ENCODE results near the gene AP3S2. TPM values are rescaled to one million over a fixed set of nuclear protein-coding genes. Genes with fewer than 3 reads are reported as not detected.
"Not testable (repeated sequence)": the region's sequence is repeated elsewhere in the genome, so short reads cannot be mapped to it uniquely, and the experiment has no call there.

Gene AP3S2
- polyA plus RNA-seq, 1 experiment, result 23.5 TPM

DNA sequence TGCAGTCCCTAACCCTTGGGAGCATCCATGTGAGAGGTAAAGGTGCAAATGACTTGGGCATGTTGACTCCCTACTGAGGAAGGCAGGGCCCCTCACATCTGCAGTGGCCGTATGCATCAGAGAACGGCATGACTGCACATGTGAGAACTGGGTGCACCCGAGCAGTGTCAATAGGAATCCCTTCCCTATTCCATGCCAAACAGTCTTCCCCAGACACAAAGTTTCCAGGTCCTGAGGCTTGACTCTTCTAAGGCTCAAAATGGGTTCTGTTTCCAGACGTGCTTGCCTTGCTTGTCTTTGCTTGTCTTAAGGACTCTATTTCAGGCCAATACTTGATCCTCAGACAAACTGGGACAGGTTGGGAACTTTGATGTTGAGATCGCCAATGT, 58.6 kb downstream of the AP3S2 start:
- Histone ChIP-seq H3K27me3 (ENCODE audit: control insufficient read depth, insufficient read depth, low read length) (no peaks in the 10 kb centered on the region), H3K4me3 (ENCODE audit: low read depth, low read length) (no peak overlapping the region), H3K36me3 (ENCODE audit: control insufficient read depth, insufficient read depth, low read length) (peaks cover 11% of the 10 kb centered on the region)
- TF ChIP-seq, protein P1, sequence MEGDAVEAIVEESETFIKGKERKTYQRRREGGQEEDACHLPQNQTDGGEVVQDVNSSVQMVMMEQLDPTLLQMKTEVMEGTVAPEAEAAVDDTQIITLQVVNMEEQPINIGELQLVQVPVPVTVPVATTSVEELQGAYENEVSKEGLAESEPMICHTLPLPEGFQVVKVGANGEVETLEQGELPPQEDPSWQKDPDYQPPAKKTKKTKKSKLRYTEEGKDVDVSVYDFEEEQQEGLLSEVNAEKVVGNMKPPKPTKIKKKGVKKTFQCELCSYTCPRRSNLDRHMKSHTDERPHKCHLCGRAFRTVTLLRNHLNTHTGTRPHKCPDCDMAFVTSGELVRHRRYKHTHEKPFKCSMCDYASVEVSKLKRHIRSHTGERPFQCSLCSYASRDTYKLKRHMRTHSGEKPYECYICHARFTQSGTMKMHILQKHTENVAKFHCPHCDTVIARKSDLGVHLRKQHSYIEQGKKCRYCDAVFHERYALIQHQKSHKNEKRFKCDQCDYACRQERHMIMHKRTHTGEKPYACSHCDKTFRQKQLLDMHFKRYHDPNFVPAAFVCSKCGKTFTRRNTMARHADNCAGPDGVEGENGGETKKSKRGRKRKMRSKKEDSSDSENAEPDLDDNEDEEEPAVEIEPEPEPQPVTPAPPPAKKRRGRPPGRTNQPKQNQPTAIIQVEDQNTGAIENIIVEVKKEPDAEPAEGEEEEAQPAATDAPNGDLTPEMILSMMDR (IDR thresholded peaks at IDR 0.05; ENCODE audit: insufficient read depth, low read depth, low read length), result no peak
- no peak for DNase-seq (ENCODE audit: low read depth)
- ChIA-PET CTCF (no interaction called here), POLR2A (no interaction called here)

DNA sequence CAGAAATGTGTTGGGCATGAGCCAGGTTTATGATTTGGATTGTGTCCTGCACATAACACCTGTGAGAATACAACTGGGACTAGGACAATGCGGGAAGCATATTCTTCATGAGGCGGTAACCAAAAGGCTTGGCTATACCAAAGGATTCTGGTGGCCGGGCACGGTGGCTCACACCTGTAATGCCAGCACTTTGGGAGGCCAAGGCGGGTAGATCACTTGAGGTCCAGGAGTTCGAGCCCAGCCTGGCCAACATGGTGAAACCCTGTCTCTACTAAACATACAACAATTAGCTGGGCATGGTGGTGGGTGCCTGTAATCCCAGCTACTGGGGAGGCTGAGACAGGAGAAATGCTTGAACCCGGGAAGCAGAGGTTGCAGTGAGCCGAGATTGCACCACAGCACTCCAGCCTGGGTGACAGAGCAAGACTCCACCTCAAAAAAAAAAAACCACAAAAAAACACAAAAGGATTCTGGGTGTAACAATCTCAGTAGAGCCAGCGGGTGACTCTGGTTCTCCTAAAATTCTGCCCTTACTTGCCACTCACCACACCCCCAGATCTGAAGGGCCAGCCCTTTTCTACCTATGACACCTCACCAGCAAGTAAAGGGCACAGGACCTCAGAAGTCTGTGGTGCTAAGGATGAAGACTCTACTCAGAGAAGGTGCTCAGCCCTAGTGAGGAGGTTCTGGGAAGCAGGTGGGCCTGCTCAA, 59.2 kb downstream of the AP3S2 start:
- H3K4me3 ChIP-seq (ENCODE audit: low read depth, low read length); POLR2A ChIA-PET; DNase-seq (ENCODE audit: low read depth); H3K27me3 ChIP-seq (ENCODE audit: control insufficient read depth, insufficient read depth, low read length): not testable (repeated sequence)
- H3K36me3 ChIP-seq (ENCODE audit: control insufficient read depth, insufficient read depth, low read length), result peaks cover 11% of the 10 kb centered on the region
- CTCF ChIA-PET, result interaction anchor here (1.0 kb wide), 1 partner anchor 51 kb away, joined by 3 read pairs; no protein-coding TSS in a partner anchor

DNA sequence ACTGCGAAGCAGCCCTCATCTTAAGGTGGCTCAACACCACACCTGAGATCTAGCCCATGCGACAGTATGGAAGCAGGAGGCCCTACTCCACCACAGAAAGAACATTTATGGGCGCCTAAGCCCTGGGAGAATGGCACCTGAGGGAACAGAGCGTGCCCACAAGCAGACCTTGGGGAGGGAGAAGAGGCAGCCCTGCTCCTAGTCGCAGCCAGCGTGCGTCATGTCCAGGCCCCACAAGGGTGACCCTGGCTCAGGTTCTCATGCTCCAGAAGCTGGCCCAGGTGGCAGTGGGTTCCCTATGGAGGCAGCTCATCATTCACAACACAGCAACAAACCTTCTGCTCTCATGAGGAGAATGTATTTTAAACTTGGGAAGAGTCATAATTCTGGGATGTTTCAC, 59.8 kb downstream of the AP3S2 start:
- TF ChIP-seq, protein P1 (IDR thresholded peaks at IDR 0.05; ENCODE audit: insufficient read depth, low read depth, low read length), result no peak
- no peak overlapping the region for H3K4me3 ChIP-seq (ENCODE audit: low read depth, low read length)
- ChIA-PET CTCF (interaction anchor here (1.0 kb wide), 1 partner anchor 50 kb away, joined by 3 read pairs; no protein-coding TSS in a partner anchor), POLR2A (no interaction called here)
- H3K27me3 ChIP-seq (ENCODE audit: control insufficient read depth, insufficient read depth, low read length), result no peaks in the 10 kb centered on the region
- no peak for DNase-seq (ENCODE audit: low read depth)
- peaks cover 11% of the 10 kb centered on the region for H3K36me3 ChIP-seq (ENCODE audit: control insufficient read depth, insufficient read depth, low read length)

DNA sequence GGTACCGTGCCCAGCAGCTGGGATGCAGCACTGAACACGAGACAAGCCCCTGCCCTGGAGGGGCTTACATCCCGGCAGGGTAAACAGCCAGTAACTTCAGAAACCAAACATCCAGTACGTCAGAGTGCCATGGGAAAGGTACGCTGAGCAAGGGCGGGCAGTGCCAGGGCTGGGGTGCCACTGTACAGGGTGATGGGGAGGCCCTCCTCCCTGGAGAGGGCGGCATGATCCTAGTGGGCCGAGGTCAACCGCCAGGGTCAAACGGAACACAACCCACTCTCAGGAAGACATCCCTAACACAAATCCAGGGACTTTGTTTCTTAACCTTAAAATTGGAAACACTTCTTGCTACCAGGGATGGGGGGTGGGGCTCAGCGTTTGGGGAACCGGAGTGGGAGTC, 63.2 kb downstream of the AP3S2 start:
- Histone ChIP-seq H3K36me3 (ENCODE audit: control insufficient read depth, insufficient read depth, low read length) (peaks cover 11% of the 10 kb centered on the region), H3K27me3 (ENCODE audit: control insufficient read depth, insufficient read depth, low read length) (no peaks in the 10 kb centered on the region), H3K4me3 (ENCODE audit: low read depth, low read length) (no peak overlapping the region)
- ChIA-PET CTCF (no interaction called here), POLR2A (no interaction called here)
- no peak for DNase-seq (ENCODE audit: low read depth)
- TF ChIP-seq, protein P1 (IDR thresholded peaks at IDR 0.05; ENCODE audit: insufficient read depth, low read depth, low read length), result no peak

DNA sequence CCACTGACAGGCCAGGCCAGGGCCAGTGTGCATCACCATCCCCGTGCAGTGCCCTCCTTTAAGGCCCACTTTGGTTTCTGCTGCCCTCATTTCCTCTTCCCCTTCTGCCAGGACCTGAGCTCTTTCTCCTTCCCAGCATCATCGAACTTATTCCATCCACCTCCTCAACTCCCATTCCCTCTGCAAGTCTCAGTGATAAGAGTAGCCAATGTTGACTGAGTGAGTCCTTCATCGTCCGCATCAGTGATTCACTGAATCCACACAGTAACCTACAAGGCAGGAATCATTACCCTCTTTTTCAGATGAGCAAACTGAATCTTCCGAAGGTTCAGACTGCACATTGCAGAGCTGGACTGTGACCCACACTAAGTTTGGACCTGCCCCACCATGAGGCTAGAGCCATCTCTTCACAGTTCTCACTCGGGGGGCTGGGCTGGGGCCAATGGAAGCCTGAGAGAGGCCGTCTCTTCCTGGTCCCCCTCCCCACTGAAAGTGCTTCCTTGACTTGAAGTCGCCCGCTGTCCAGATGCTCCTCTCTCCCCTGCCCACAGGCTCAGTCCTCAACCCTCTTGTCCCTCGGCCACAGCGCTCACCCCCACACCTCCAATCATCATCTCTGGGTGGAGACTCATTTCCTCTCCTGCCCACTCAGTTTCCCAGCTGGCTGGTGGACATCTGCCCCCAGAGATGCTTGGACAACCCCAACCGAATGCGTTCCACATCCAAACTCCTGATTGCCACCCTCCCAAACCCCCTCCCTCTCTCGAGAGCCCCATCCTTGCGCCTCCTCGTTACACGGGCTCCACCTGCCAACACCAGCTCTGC, 64.0 kb downstream of the AP3S2 start:
- TF ChIP-seq, protein P1 (IDR thresholded peaks at IDR 0.05; ENCODE audit: insufficient read depth, low read depth, low read length), result no peak
- no peak for DNase-seq (ENCODE audit: low read depth)
- no peak overlapping the region for H3K4me3 ChIP-seq (ENCODE audit: low read depth, low read length)
- H3K27me3 ChIP-seq (ENCODE audit: control insufficient read depth, insufficient read depth, low read length), result no peaks in the 10 kb centered on the region
- CTCF ChIA-PET, result interaction anchor here (1.0 to 1.4 kb wide), 2 partner anchors 15 to 90 kb away, joined by 3 to 4 read pairs; no protein-coding TSS in a partner anchor
- POLR2A ChIA-PET, result no interaction called here
- H3K36me3 ChIP-seq (ENCODE audit: control insufficient read depth, insufficient read depth, low read length), result peaks cover 8% of the 10 kb centered on the region

All from BJ (cell line).